ENCODE results near the gene ADCY7.
A peak's percentile ranks its signal among the peaks of the same experiment; 100 is the strongest.

Gene ADCY7

DNA sequence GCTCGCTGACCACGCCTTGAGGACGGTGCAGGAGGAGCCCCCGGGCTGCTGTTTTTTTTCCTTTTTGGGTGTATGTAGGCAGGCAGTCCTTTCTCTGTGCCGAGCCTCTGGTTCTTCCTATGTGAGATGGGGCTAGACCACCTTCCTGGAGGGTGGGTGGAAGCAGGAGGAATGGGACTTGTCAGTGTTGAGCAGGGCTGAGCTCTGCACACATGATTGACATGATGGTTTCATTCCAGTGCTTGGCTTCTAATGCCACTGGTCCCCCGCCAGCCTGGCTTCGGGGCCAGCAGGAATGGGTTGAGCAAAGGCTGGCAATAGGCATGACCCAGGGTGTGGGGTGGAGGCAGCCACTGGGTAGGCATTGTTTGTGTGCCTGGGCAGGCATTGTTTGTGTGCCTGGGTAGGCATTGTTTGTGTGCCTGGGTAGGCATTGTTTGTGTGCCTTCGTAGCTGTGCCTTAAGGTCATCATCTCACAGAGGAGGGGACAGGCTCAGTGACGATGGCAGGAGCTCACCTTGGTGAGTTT lies 14.2 kb upstream of the ADCY7 start:
- no peaks in the 10 kb centered on the region for H3K27me3 ChIP-seq (ENCODE audit: insufficient read depth, low read length)
- no peak overlapping the region for H2BK5ac ChIP-seq (ENCODE audit: low read depth, low read length, poor library complexity)
- no peak overlapping the region for H4K91ac ChIP-seq (ENCODE audit: low read depth, low read length)
- H4K12ac ChIP-seq (ENCODE audit: low read depth, low read length): no peak overlapping the region
- H2AK5ac ChIP-seq (ENCODE audit: low read length): no peak overlapping the region
- no peak overlapping the region for H2BK12ac ChIP-seq (ENCODE audit: low read length)
- no peak overlapping the region for H3K14ac ChIP-seq (ENCODE audit: low read length)
- no peak overlapping the region for H3K18ac ChIP-seq (ENCODE audit: low read length)
- peaks cover 5 to 17% of the 10 kb centered on the region in 2 experiments for H3K4me1 ChIP-seq (ENCODE audit: control insufficient read depth in 1 of 2, insufficient read depth in 2 of 2, low read length in 2 of 2)
- H3K4me2 ChIP-seq (ENCODE audit: low read length): no peak overlapping the region
- H2AFZ ChIP-seq (ENCODE audit: insufficient read depth, low read length, poor library complexity): no peak overlapping the region
- H3K79me1 ChIP-seq (ENCODE audit: low read length): peaks cover 2% of the 10 kb centered on the region
- H3K36me3 ChIP-seq (ENCODE audit: control insufficient read depth in 1 of 2, insufficient read depth in 2 of 2, low read length in 2 of 2): no peaks in the 10 kb centered on the region
- H3K23ac ChIP-seq (ENCODE audit: low read length): peak overlapping the region; percentile 18
- no peak overlapping the region for H3K9ac ChIP-seq (ENCODE audit: low read length)
- no peak overlapping the region for H3K27ac ChIP-seq (ENCODE audit: low read depth, low read length)
- no peaks in the 10 kb centered on the region for H3K9me3 ChIP-seq (ENCODE audit: insufficient read depth, low read depth, low read length)
- H3K4me3 ChIP-seq (ENCODE audit: low read depth, low read length): no peak overlapping the region
- H3K79me2 ChIP-seq (ENCODE audit: control insufficient read depth, insufficient read depth, low read length, poor library complexity): no peaks in the 10 kb centered on the region
- WGBS (ENCODE audit: extremely low coverage, insufficient coverage, insufficient read length): no CpG with 5 or more reads among the region's 9 CpGs
- H4K8ac ChIP-seq (ENCODE audit: low read depth, low read length): no peak overlapping the region
- H2BK120ac ChIP-seq (ENCODE audit: insufficient read depth, low read length, poor library complexity): no peak overlapping the region
- no peak for DNase-seq
- no peak overlapping the region for H3K4ac ChIP-seq (ENCODE audit: low read depth, low read length)

DNA sequence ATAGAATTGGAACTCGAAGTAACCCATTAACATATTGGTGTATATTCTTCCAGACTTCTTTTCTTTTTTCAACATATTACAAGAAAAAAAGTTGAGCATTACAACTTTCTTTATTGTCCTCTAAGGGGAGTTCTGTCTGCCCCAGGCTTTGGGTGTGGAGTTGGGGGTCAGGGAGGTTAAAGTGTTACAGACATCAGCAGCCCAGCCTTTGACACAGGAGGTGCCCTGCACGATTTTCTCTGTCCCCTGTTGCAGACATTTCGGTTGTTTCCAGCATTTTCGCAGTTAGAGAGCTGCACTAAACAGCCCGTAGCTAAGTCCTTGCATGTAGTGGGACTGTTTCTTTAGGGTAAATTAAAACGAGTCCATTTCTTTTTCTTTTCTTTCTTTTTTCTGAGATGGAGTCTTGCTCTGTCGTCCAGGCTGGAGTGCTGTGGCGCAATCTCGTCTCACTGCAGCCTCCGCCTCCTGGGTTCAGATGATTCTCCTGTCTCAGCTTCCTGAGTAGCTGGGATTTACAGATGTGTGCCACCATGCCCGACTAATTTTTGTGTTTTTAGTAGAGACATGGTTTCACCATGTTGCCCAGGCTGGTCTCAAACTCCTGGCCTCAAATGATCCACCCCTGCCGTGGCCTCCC lies 13.4 kb upstream of the ADCY7 start:
- Histone ChIP-seq H2AK5ac (ENCODE audit: low read length) (no peak overlapping the region), H3K4me1 (ENCODE audit: control insufficient read depth in 1 of 2, insufficient read depth in 2 of 2, low read length in 2 of 2) (peaks cover 5 to 17% of the 10 kb centered on the region in 2 experiments), H2BK120ac (ENCODE audit: insufficient read depth, low read length, poor library complexity) (no peak overlapping the region), H2BK5ac (ENCODE audit: low read depth, low read length, poor library complexity) (no peak overlapping the region), H3K79me1 (ENCODE audit: low read length) (peaks cover 2% of the 10 kb centered on the region), H3K14ac (ENCODE audit: low read length) (no peak overlapping the region), H3K36me3 (ENCODE audit: control insufficient read depth in 1 of 2, insufficient read depth in 2 of 2, low read length in 2 of 2) (no peaks in the 10 kb centered on the region), H2BK12ac (ENCODE audit: low read length) (no peak overlapping the region), H3K27me3 (ENCODE audit: insufficient read depth, low read length) (no peaks in the 10 kb centered on the region), H3K4ac (ENCODE audit: low read depth, low read length) (no peak overlapping the region), H3K18ac (ENCODE audit: low read length) (no peak overlapping the region), H3K4me3 (ENCODE audit: low read depth, low read length) (no peak overlapping the region), H3K23ac (ENCODE audit: low read length) (no peak overlapping the region), H4K8ac (ENCODE audit: low read depth, low read length) (no peak overlapping the region), H3K9me3 (ENCODE audit: insufficient read depth, low read depth, low read length) (no peaks in the 10 kb centered on the region), H4K12ac (ENCODE audit: low read depth, low read length) (no peak overlapping the region), H3K9ac (ENCODE audit: low read length) (no peak overlapping the region), H4K91ac (ENCODE audit: low read depth, low read length) (no peak overlapping the region), H2AFZ (ENCODE audit: insufficient read depth, low read length, poor library complexity) (no peak overlapping the region), H3K27ac (ENCODE audit: low read depth, low read length) (no peak overlapping the region), H3K79me2 (ENCODE audit: control insufficient read depth, insufficient read depth, low read length, poor library complexity) (no peaks in the 10 kb centered on the region), H3K4me2 (ENCODE audit: low read length) (no peak overlapping the region)
- DNase-seq: no peak
- WGBS (ENCODE audit: extremely low coverage, insufficient coverage, insufficient read length): no CpG with 5 or more reads among the region's 12 CpGs

DNA sequence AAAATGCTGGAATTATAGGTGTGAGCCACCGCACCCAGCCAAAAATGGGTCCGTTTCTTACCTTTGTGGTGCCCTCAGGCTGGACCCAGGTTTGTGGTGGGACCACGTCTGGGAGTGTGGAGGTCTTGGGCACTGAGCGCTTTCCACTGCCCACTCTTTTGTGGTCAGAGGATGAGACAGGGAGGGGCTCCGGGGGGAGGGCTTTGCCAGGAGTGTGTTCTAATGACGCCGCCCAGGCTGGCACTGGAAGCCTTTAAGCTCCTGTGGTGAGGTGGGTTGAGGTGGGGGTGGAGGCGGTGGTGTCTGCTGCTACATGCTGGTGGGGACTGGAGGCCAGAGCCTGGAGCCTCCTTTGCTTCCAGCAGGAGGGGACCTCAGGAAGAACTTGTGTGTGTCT lies 12.8 kb upstream of the ADCY7 start:
- Histone ChIP-seq H2BK120ac (ENCODE audit: insufficient read depth, low read length, poor library complexity) (no peak overlapping the region), H3K14ac (ENCODE audit: low read length) (no peak overlapping the region), H2BK12ac (ENCODE audit: low read length) (no peak overlapping the region), H2AFZ (ENCODE audit: insufficient read depth, low read length, poor library complexity) (no peak overlapping the region), H3K27me3 (ENCODE audit: insufficient read depth, low read length) (no peaks in the 10 kb centered on the region), H2AK5ac (ENCODE audit: low read length) (no peak overlapping the region), H3K9ac (ENCODE audit: low read length) (no peak overlapping the region), H4K8ac (ENCODE audit: low read depth, low read length) (no peak overlapping the region), H3K4ac (ENCODE audit: low read depth, low read length) (no peak overlapping the region), H3K4me3 (ENCODE audit: low read depth, low read length) (no peak overlapping the region), H3K27ac (ENCODE audit: low read depth, low read length) (no peak overlapping the region), H3K4me1 (ENCODE audit: control insufficient read depth in 1 of 2, insufficient read depth in 2 of 2, low read length in 2 of 2) (peaks cover 5 to 17% of the 10 kb centered on the region in 2 experiments), H3K9me3 (ENCODE audit: insufficient read depth, low read depth, low read length) (no peaks in the 10 kb centered on the region), H3K79me1 (ENCODE audit: low read length) (peaks cover 2% of the 10 kb centered on the region), H3K18ac (ENCODE audit: low read length) (no peak overlapping the region), H3K23ac (ENCODE audit: low read length) (no peak overlapping the region), H3K4me2 (ENCODE audit: low read length) (no peak overlapping the region), H4K12ac (ENCODE audit: low read depth, low read length) (no peak overlapping the region), H4K91ac (ENCODE audit: low read depth, low read length) (peak overlapping the region; percentile 12), H3K79me2 (ENCODE audit: control insufficient read depth, insufficient read depth, low read length, poor library complexity) (no peaks in the 10 kb centered on the region), H2BK5ac (ENCODE audit: low read depth, low read length, poor library complexity) (no peak overlapping the region), H3K36me3 (ENCODE audit: control insufficient read depth in 1 of 2, insufficient read depth in 2 of 2, low read length in 2 of 2) (no peaks in the 10 kb centered on the region)
- WGBS (ENCODE audit: extremely low coverage, insufficient coverage, insufficient read length): no CpG with 5 or more reads among the region's 8 CpGs
- no peak for DNase-seq

DNA sequence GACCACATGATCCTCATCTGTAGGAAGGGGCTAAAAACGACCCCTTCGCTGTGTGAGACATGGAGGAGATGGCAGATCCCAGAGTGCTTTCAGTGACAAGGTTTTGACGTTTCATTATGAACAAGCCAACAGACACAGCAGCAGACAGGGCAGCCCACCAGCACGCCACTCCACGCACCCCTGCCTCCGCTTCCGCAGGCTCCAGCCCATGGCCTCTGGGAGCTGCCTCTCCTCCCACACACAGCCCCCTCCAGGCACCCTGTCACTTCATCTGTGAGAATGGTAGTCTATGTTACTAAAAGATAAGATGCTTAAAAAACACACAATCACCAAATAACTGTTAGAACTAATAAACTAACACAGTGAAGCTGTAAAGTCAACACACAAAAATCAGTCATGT lies 12.3 kb upstream of the ADCY7 start:
- Histone ChIP-seq H3K23ac (ENCODE audit: low read length) (no peak overlapping the region), H3K4me1 (ENCODE audit: control insufficient read depth in 1 of 2, insufficient read depth in 2 of 2, low read length in 2 of 2) (peaks cover 5 to 17% of the 10 kb centered on the region in 2 experiments), H4K12ac (ENCODE audit: low read depth, low read length) (no peak overlapping the region), H3K79me2 (ENCODE audit: control insufficient read depth, insufficient read depth, low read length, poor library complexity) (no peaks in the 10 kb centered on the region), H2BK120ac (ENCODE audit: insufficient read depth, low read length, poor library complexity) (no peak overlapping the region), H3K4me2 (ENCODE audit: low read length) (no peak overlapping the region), H3K18ac (ENCODE audit: low read length) (peak overlapping the region; percentile 56), H2AK5ac (ENCODE audit: low read length) (no peak overlapping the region), H4K8ac (ENCODE audit: low read depth, low read length) (no peak overlapping the region), H3K27ac (ENCODE audit: low read depth, low read length) (no peak overlapping the region), H3K27me3 (ENCODE audit: insufficient read depth, low read length) (no peaks in the 10 kb centered on the region), H3K36me3 (ENCODE audit: control insufficient read depth in 1 of 2, insufficient read depth in 2 of 2, low read length in 2 of 2) (no peaks in the 10 kb centered on the region), H3K79me1 (ENCODE audit: low read length) (peaks cover 2% of the 10 kb centered on the region), H3K9me3 (ENCODE audit: insufficient read depth, low read depth, low read length) (no peaks in the 10 kb centered on the region), H3K4me3 (ENCODE audit: low read depth, low read length) (no peak overlapping the region), H2BK5ac (ENCODE audit: low read depth, low read length, poor library complexity) (no peak overlapping the region), H2AFZ (ENCODE audit: insufficient read depth, low read length, poor library complexity) (no peak overlapping the region), H4K91ac (ENCODE audit: low read depth, low read length) (no peak overlapping the region), H3K14ac (ENCODE audit: low read length) (no peak overlapping the region), H2BK12ac (ENCODE audit: low read length) (no peak overlapping the region), H3K4ac (ENCODE audit: low read depth, low read length) (no peak overlapping the region), H3K9ac (ENCODE audit: low read length) (no peak overlapping the region)
- no CpG with 5 or more reads among the region's 7 CpGs for WGBS (ENCODE audit: extremely low coverage, insufficient coverage, insufficient read length)
- no peak for DNase-seq

Data from trophoblast cell (in vitro differentiated cells and primary cell).